Liver (tissue), 3 donors: ENCODE data around the gene MAPK8.

Experiments
- EGR1 ChIP-seq, 2 donors: IDR thresholded peaks; 2 replicates each; pipeline ENCODE4 v1.6.1; 2016 to 2018; ENCODE audit warnings: antibody characterized with exemption in 2 of 2, low read depth in 2 of 2
- FOXA1 ChIP-seq: IDR thresholded peaks from 2 replicates; pipeline ENCODE4 v1.6.1; 2016; ENCODE audit warnings: antibody characterized with exemption
- HNF4A ChIP-seq, 2 donors: conservative IDR thresholded peaks; 2 replicates each; pipeline ENCODE4 v1.6.1; 2016; ENCODE audit warnings: antibody characterized with exemption in 2 of 2, mild to moderate bottlenecking in 2 of 2
- HNF4G ChIP-seq: IDR thresholded peaks from 2 replicates; pipeline ENCODE4 v1.6.1; 2016; ENCODE audit warnings: antibody characterized with exemption
- RAD21 ChIP-seq, 2 donors: IDR thresholded peaks; 2 replicates each; pipeline ENCODE4 v1.6.1; 2016; ENCODE audit warnings: antibody characterized with exemption in 2 of 2, mild to moderate bottlenecking in 2 of 2
- SP1 ChIP-seq: IDR thresholded peaks from 2 replicates; pipeline ENCODE4 v1.6.1; 2018; ENCODE audit warnings: antibody characterized with exemption, mild to moderate bottlenecking
- TAF1 ChIP-seq: conservative IDR thresholded peaks from 2 replicates; pipeline ENCODE4 v1.6.1; 2016; ENCODE audit warnings: antibody characterized with exemption, mild to moderate bottlenecking
- TF ChIP-seq, protein P1 (sequence below): fragments of 150-350 bp; IDR thresholded peaks from 2 replicates; pipeline ENCODE4 v1.5.1; 2017; ENCODE audit warnings: improper control_type of control experiment, low read depth, low read length; ENCODE audit not compliant: missing input control
- TF ChIP-seq, protein P2 (sequence below): IDR thresholded peaks from 2 replicates; pipeline ENCODE4 v1.6.1; 2016; ENCODE audit warnings: antibody characterized with exemption
- TF ChIP-seq, protein P3 (sequence below): IDR thresholded peaks from 2 replicates; pipeline ENCODE4 v1.6.1; 2016; ENCODE audit warnings: antibody characterized with exemption, mild to moderate bottlenecking
- donor health status: healthy.
- donor health status: healthy.

DNA sequence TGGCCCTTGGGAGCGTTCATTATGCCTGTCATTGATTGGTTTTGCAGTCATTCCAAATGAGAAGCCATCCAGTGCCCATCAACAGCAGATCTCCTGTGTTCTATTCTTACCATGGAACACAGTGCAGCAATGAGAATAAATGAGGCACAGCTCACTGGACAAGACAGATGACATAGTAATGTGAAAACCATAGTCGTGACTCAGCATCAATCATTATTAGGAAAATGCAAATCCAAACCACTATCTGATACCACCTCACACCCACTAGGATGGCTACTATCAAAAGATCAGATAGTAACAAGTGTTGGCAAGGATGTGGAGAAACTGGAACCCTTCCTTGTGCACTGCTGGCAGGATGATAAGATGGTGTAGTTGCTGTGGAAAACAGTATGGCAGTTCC is 153.7 kb downstream of the MAPK8 start:
- TF ChIP-seq, protein P1, sequence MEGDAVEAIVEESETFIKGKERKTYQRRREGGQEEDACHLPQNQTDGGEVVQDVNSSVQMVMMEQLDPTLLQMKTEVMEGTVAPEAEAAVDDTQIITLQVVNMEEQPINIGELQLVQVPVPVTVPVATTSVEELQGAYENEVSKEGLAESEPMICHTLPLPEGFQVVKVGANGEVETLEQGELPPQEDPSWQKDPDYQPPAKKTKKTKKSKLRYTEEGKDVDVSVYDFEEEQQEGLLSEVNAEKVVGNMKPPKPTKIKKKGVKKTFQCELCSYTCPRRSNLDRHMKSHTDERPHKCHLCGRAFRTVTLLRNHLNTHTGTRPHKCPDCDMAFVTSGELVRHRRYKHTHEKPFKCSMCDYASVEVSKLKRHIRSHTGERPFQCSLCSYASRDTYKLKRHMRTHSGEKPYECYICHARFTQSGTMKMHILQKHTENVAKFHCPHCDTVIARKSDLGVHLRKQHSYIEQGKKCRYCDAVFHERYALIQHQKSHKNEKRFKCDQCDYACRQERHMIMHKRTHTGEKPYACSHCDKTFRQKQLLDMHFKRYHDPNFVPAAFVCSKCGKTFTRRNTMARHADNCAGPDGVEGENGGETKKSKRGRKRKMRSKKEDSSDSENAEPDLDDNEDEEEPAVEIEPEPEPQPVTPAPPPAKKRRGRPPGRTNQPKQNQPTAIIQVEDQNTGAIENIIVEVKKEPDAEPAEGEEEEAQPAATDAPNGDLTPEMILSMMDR = no peak
- TF ChIP-seq RAD21 (IDR thresholded peaks at IDR 0.05) (no peak), SP1 (no peak), HNF4G (no peak), FOXA1 (no peak), TAF1 (no peak), EGR1 (IDR thresholded peaks at IDR 0.05; ENCODE audit: low read depth in 2 of 2) (no peak), HNF4A (conservative IDR thresholded peaks at IDR 0.05) (no peak)
- TF ChIP-seq, protein P2, sequence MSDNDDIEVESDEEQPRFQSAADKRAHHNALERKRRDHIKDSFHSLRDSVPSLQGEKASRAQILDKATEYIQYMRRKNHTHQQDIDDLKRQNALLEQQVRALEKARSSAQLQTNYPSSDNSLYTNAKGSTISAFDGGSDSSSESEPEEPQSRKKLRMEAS = no peak
- TF ChIP-seq, protein P3, sequence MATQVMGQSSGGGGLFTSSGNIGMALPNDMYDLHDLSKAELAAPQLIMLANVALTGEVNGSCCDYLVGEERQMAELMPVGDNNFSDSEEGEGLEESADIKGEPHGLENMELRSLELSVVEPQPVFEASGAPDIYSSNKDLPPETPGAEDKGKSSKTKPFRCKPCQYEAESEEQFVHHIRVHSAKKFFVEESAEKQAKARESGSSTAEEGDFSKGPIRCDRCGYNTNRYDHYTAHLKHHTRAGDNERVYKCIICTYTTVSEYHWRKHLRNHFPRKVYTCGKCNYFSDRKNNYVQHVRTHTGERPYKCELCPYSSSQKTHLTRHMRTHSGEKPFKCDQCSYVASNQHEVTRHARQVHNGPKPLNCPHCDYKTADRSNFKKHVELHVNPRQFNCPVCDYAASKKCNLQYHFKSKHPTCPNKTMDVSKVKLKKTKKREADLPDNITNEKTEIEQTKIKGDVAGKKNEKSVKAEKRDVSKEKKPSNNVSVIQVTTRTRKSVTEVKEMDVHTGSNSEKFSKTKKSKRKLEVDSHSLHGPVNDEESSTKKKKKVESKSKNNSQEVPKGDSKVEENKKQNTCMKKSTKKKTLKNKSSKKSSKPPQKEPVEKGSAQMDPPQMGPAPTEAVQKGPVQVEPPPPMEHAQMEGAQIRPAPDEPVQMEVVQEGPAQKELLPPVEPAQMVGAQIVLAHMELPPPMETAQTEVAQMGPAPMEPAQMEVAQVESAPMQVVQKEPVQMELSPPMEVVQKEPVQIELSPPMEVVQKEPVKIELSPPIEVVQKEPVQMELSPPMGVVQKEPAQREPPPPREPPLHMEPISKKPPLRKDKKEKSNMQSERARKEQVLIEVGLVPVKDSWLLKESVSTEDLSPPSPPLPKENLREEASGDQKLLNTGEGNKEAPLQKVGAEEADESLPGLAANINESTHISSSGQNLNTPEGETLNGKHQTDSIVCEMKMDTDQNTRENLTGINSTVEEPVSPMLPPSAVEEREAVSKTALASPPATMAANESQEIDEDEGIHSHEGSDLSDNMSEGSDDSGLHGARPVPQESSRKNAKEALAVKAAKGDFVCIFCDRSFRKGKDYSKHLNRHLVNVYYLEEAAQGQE = no peak
